BLaER1 (cell line): Measurements from ENCODE around the gene KLHL29.
"Not testable (repeated sequence)": the region's sequence is repeated elsewhere in the genome, so short reads cannot be mapped to it uniquely, and the experiment has no call there.

ENCODE experiments used
- H3K27ac ChIP-seq: shearing (Covaris generic); formaldehyde crosslinking; 2 replicates; pipeline ENCODE4 v1.8.1; 2022
- H3K27me3 ChIP-seq: shearing (Covaris generic); formaldehyde crosslinking; 2 replicates; pipeline ENCODE4 v1.8.1; 2022
- H3K36me3 ChIP-seq: shearing (Covaris generic); formaldehyde crosslinking; 2 replicates; pipeline ENCODE4 v1.8.1; 2022
- H3K4me1 ChIP-seq: shearing (Covaris generic); formaldehyde crosslinking; 2 replicates; pipeline ENCODE4 v1.8.1; 2022
- H3K4me2 ChIP-seq: shearing (Covaris generic); formaldehyde crosslinking; 2 replicates; pipeline ENCODE4 v1.8.1; 2022
- H3K4me3 ChIP-seq: shearing (Covaris generic); formaldehyde crosslinking; 2 replicates; pipeline ENCODE4 v1.8.1; 2022
- H3K9ac ChIP-seq: shearing (Covaris generic); formaldehyde crosslinking; 2 replicates; pipeline ENCODE4 v1.8.1; 2022
- H3K9me3 ChIP-seq: shearing (Covaris generic); formaldehyde crosslinking; 2 replicates; pipeline ENCODE4 v1.8.1; 2022
- H4K20me1 ChIP-seq: shearing (Covaris generic); formaldehyde crosslinking; 2 replicates; pipeline ENCODE4 v1.8.1; 2022
- Cebpa-rat ChIP-seq: shearing (Covaris generic); IDR thresholded peaks from 2 replicates; pipeline ENCODE4 v1.8.1; 2022

KLHL29 gene

GRCh38 chr2:23388756-23389514, 4.0 kb downstream of the KLHL29 start:
- Histone ChIP-seq H3K27me3 (peaks cover 67% of the 10 kb centered on the region), H4K20me1 (peaks cover 41% of the 10 kb centered on the region), H3K9ac (no peak overlapping the region), H3K36me3 (no peaks in the 10 kb centered on the region), H3K4me3 (no peak overlapping the region), H3K4me1 (peaks cover 19% of the 10 kb centered on the region), H3K9me3 (no peaks in the 10 kb centered on the region), H3K4me2 (no peak overlapping the region), H3K27ac (no peak overlapping the region)
- no peak for TF ChIP-seq Cebpa-rat

GRCh38 chr2:23390152-23390551, 5.2 kb downstream of the KLHL29 start:
- TF ChIP-seq Cebpa-rat, result no peak
- peaks cover 55% of the 10 kb centered on the region for H3K27me3 ChIP-seq
- no peaks in the 10 kb centered on the region for H3K36me3 ChIP-seq
- peaks cover 19% of the 10 kb centered on the region for H3K4me1 ChIP-seq
- peaks cover 33% of the 10 kb centered on the region for H4K20me1 ChIP-seq
- H3K4me2 ChIP-seq, result no peak overlapping the region
- no peak overlapping the region for H3K4me3 ChIP-seq
- no peak overlapping the region for H3K27ac ChIP-seq
- H3K9me3 ChIP-seq, result no peaks in the 10 kb centered on the region
- no peak overlapping the region for H3K9ac ChIP-seq

GRCh38 chr2:23391237-23391736, 6.3 kb downstream of the KLHL29 start:
- not testable (repeated sequence) for H3K4me1 ChIP-seq, H3K4me3 ChIP-seq, H3K27ac ChIP-seq, H3K9ac ChIP-seq, H3K9me3 ChIP-seq, H3K4me2 ChIP-seq, H3K36me3 ChIP-seq
- peaks cover 22% of the 10 kb centered on the region for H4K20me1 ChIP-seq
- H3K27me3 ChIP-seq, result peaks cover 44% of the 10 kb centered on the region

- Histone ChIP-seq H3K36me3 (no peaks in the 10 kb centered on the region), H3K4me1 (no peaks in the 10 kb centered on the region), H3K9ac (no peak overlapping the region), H3K9me3 (no peaks in the 10 kb centered on the region), H3K27ac (no peak overlapping the region), H3K27me3 (peaks cover 19% of the 10 kb centered on the region), H3K4me3 (no peak overlapping the region), H4K20me1 (no peaks in the 10 kb centered on the region; the same call in 1 of the 2 replicates), H3K4me2 (no peak overlapping the region)
- TF ChIP-seq Cebpa-rat, result no peak
Observed at GRCh38 chr2:23393722-23394121, 8.7 kb downstream of the KLHL29 start.

- Histone ChIP-seq H4K20me1 (no peaks in the 10 kb centered on the region), H3K9ac (no peak overlapping the region), H3K4me2 (no peak overlapping the region), H3K4me3 (no peak overlapping the region), H3K9me3 (no peaks in the 10 kb centered on the region), H3K4me1 (no peaks in the 10 kb centered on the region), H3K27ac (no peak overlapping the region), H3K27me3 (peaks cover 9% of the 10 kb centered on the region; the same call in 1 of the 2 replicates), H3K36me3 (no peaks in the 10 kb centered on the region)
- TF ChIP-seq Cebpa-rat, result no peak
Observed at GRCh38 chr2:23394700-23395099, 9.7 kb downstream of the KLHL29 start.

GRCh38 chr2:23397478-23397877, 12.5 kb downstream of the KLHL29 start:
- no peak overlapping the region for H3K27ac ChIP-seq
- H3K9me3 ChIP-seq, result no peaks in the 10 kb centered on the region
- no peak overlapping the region for H3K4me2 ChIP-seq
- no peak for TF ChIP-seq Cebpa-rat
- no peak overlapping the region for H3K4me3 ChIP-seq
- H3K27me3 ChIP-seq, result no peaks in the 10 kb centered on the region
- no peak overlapping the region for H3K9ac ChIP-seq
- H3K4me1 ChIP-seq, result no peaks in the 10 kb centered on the region
- H4K20me1 ChIP-seq, result no peaks in the 10 kb centered on the region
- no peaks in the 10 kb centered on the region for H3K36me3 ChIP-seq

- Histone ChIP-seq H3K9ac (no peak overlapping the region), H3K9me3 (no peaks in the 10 kb centered on the region), H3K4me2 (no peak overlapping the region), H3K27me3 (no peaks in the 10 kb centered on the region), H3K27ac (no peak overlapping the region), H3K36me3 (no peaks in the 10 kb centered on the region), H4K20me1 (no peaks in the 10 kb centered on the region), H3K4me1 (peaks cover 13% of the 10 kb centered on the region), H3K4me3 (no peak overlapping the region)
- TF ChIP-seq Cebpa-rat, result no peak
Observed at GRCh38 chr2:23399674-23400261, 14.8 kb downstream of the KLHL29 start.

- H3K4me2 ChIP-seq, result no peak overlapping the region
- no peak overlapping the region for H3K27ac ChIP-seq
- no peaks in the 10 kb centered on the region for H3K36me3 ChIP-seq
- H4K20me1 ChIP-seq, result no peaks in the 10 kb centered on the region
- no peak overlapping the region for H3K4me3 ChIP-seq
- H3K9ac ChIP-seq, result no peak overlapping the region
- no peaks in the 10 kb centered on the region for H3K9me3 ChIP-seq
- TF ChIP-seq Cebpa-rat, result no peak
- H3K27me3 ChIP-seq, result no peaks in the 10 kb centered on the region
- peaks cover 15% of the 10 kb centered on the region for H3K4me1 ChIP-seq
Observed at GRCh38 chr2:23400703-23401102, 15.7 kb downstream of the KLHL29 start.

- TF ChIP-seq Cebpa-rat, result no peak
- Histone ChIP-seq H3K4me1 (peaks cover 15% of the 10 kb centered on the region), H3K9ac (no peak overlapping the region), H3K9me3 (no peaks in the 10 kb centered on the region), H3K27ac (no peak overlapping the region), H3K4me3 (no peak overlapping the region), H3K4me2 (no peak overlapping the region), H3K36me3 (no peaks in the 10 kb centered on the region), H3K27me3 (no peaks in the 10 kb centered on the region), H4K20me1 (no peaks in the 10 kb centered on the region)
Observed at GRCh38 chr2:23401427-23402204, 16.6 kb downstream of the KLHL29 start.
